ENCODE measurements around the gene NME2.

DNA sequence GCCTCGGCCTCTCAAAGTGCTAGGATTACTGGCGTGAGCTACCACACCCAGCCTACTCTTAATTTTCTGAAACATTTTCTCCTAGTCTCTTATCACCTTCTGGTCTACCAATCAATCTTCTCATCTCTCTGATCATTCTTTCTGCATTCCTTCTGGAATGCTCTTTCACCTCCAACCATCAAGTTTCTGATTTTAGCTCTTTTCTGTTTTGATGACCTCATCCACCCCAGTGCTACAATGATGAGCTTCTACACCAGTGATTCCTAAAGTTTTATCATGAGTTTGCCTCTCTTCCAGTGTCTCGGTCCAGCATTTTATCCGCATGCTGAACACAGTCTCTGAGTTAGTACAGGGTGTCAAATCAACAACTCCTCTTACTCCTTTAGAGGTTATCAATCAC is 31.5 kb downstream of the NME2 start:
- TF ChIP-seq GATA3 (IDR thresholded peaks at IDR 0.05; ENCODE audit: low read depth, low read length) (no peak), GATA2 (IDR thresholded peaks at IDR 0.05; ENCODE audit: low read depth, low read length) (no peak)

Measured in SH-SY5Y (cell line).